ENCODE results near the gene CNGA2. TPM values are rescaled to one million over a fixed set of nuclear protein-coding genes. Genes with fewer than 3 reads are reported as not detected.

The CNGA2 gene
- total and polyA plus RNA-seq, 2 of the 4 experiments (the other 2 are of a cell fraction), result not detected

- H3K9ac ChIP-seq (ENCODE audit: low read depth, low read length), result no peak overlapping the region
- CTCF ChIA-PET, result no interaction called here
- BruUV-seq (replicated peaks), result no TSS peak
- no peak overlapping the region for H3K56ac ChIP-seq (ENCODE audit: extremely low read depth, insufficient read depth, low read length)
- in situ Hi-C loops (cut with MboI; ENCODE audit: low sequenced_read_pairs) (no loop called here), dilution Hi-C loops (cut with HindIII; ENCODE audit: low sequenced_read_pairs, unreplicated experiment) (no loop called here), intact Hi-C loops (cut with micrococcal nuclease) (no loop called here)
- no peaks in the 10 kb centered on the region for H3K79me1 ChIP-seq (ENCODE audit: low read depth in 1 of 2, low read length in 2 of 2)
- no peaks in the 10 kb centered on the region for H3K9me1 ChIP-seq (ENCODE audit: insufficient read depth, low read length)
- H3K36me3 ChIP-seq (ENCODE audit: control insufficient read depth, insufficient read depth, low read length), result no peaks in the 10 kb centered on the region
- POLR2A ChIA-PET (ENCODE audit: unreplicated experiment), result no interaction called here
- no peaks in the 10 kb centered on the region for H3K4me1 ChIP-seq (ENCODE audit: control insufficient read depth, insufficient read depth, low read length)
- TF ChIP-seq MAZ (IDR thresholded peaks at IDR 0.05; ENCODE audit: borderline replicate concordance, low read depth, low read length) (no peak), NFE2L2 (IDR thresholded peaks at IDR 0.05; ENCODE audit: low read depth, low read length) (no peak), POLR2A (IDR thresholded peaks at IDR 0.05; ENCODE audit: low read depth, low read length) (no peak), CTCF (conservative IDR thresholded peaks at IDR 0.05; ENCODE audit: low read depth, low read length) (no peak), MXI1 (IDR thresholded peaks at IDR 0.05; ENCODE audit: borderline replicate concordance, low read depth, low read length) (no peak), RCOR1 (IDR thresholded peaks at IDR 0.05; ENCODE audit: insufficient replicate concordance, low read length) (no peak), ELK1 (IDR thresholded peaks at IDR 0.05; ENCODE audit: borderline replicate concordance, low read depth, low read length) (no peak), RFX5 (IDR thresholded peaks at IDR 0.05; ENCODE audit: low read depth, low read length) (no peak), CHD1 (IDR thresholded peaks at IDR 0.05; ENCODE audit: low read depth, low read length) (no peak), BHLHE40 (IDR thresholded peaks at IDR 0.05; ENCODE audit: low read depth, low read length) (no peak), SMC3 (IDR thresholded peaks at IDR 0.05; ENCODE audit: low read depth, low read length) (no peak), CEBPB (IDR thresholded peaks at IDR 0.05; ENCODE audit: low read depth, low read length) (no peak), RAD21 (IDR thresholded peaks at IDR 0.05; ENCODE audit: low read length) (no peak), MAFK (IDR thresholded peaks at IDR 0.05; ENCODE audit: low read depth, low read length) (no peak), FOS (IDR thresholded peaks at IDR 0.05; ENCODE audit: low read depth, low read length) (no peak)
- TF ChIP-seq, protein P1, sequence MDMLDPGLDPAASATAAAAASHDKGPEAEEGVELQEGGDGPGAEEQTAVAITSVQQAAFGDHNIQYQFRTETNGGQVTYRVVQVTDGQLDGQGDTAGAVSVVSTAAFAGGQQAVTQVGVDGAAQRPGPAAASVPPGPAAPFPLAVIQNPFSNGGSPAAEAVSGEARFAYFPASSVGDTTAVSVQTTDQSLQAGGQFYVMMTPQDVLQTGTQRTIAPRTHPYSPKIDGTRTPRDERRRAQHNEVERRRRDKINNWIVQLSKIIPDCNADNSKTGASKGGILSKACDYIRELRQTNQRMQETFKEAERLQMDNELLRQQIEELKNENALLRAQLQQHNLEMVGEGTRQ (IDR thresholded peaks at IDR 0.05; ENCODE audit: low read depth, low read length), result no peak
- DNase-seq (no peak), ATAC-seq (ENCODE audit: low read depth) (no peak)
- no peak overlapping the region for H4K5ac ChIP-seq (ENCODE audit: low read depth, low read length)
- H3K23ac ChIP-seq (ENCODE audit: low read depth, low read length), result no peak overlapping the region
- no peak overlapping the region for H3K18ac ChIP-seq (ENCODE audit: low read depth, low read length)
- H2AK5ac ChIP-seq (ENCODE audit: low read depth, low read length), result no peak overlapping the region
- H3K4ac ChIP-seq (ENCODE audit: low read depth, low read length), result no peak overlapping the region
- H4K20me1 ChIP-seq (ENCODE audit: insufficient read depth, low read length), result no peaks in the 10 kb centered on the region
- H4K91ac ChIP-seq (ENCODE audit: insufficient read depth, low read depth, low read length), result no peak overlapping the region
- no peak overlapping the region for H2BK5ac ChIP-seq (ENCODE audit: low read depth, low read length, poor library complexity, severe bottlenecking)
- H3K27ac ChIP-seq (ENCODE audit: insufficient read depth, low read length), result no peak overlapping the region
- H3K27me3 ChIP-seq (ENCODE audit: control insufficient read depth, insufficient read depth, low read length), result no peaks in the 10 kb centered on the region
- WGBS, 2 experiments (ENCODE audit: extremely low coverage in 2 of 2, insufficient read length in 1 of 2), result 0% methylated on average over 1 of the region's 4 CpGs; no CpG with 5 or more reads in 1 of the 2 experiments
- H2AK9ac ChIP-seq (replicated peaks; ENCODE audit: low read depth, low read length, poor library complexity), result no peak overlapping the region
- H2AFZ ChIP-seq (replicated peaks; ENCODE audit: low read length, poor library complexity), result peak overlapping the region; percentile 8
- no peak overlapping the region for H2BK15ac ChIP-seq (ENCODE audit: low read depth, low read length)
- H3K4me2 ChIP-seq (ENCODE audit: low read depth, low read length), result no peak overlapping the region
- no peak overlapping the region for H3K14ac ChIP-seq (replicated peaks; ENCODE audit: low read depth, low read length)
- H2BK120ac ChIP-seq (ENCODE audit: low read depth, low read length), result no peak overlapping the region
- H4K8ac ChIP-seq (ENCODE audit: low read depth in 2 of 2, low read length in 2 of 2), result no peak overlapping the region
- no peak overlapping the region for H2BK20ac ChIP-seq (ENCODE audit: low read depth, low read length)
- no peak overlapping the region for H3K4me3 ChIP-seq (ENCODE audit: insufficient read depth, low read depth, low read length)
- no peaks in the 10 kb centered on the region for H3K9me3 ChIP-seq (ENCODE audit: control insufficient read depth, insufficient read depth, low read length)
Measured at GRCh38 chrX:151729056-151729725, 5.4 kb upstream of the CNGA2 start.

Measured in IMR-90 (cell line).